Keratinocyte (primary cell): Measurements from ENCODE around the gene CPED1. TPM values are rescaled to one million over a fixed set of nuclear protein-coding genes. Genes with fewer than 3 reads are reported as not detected.

ENCODE experiments used
- DNase-seq: peaks from one replicate; pipeline ENCODE4 v3.0.0-alpha.2; 2011; ENCODE audit warnings: low read depth, missing footprints, low spot score
- FAIRE-seq: peaks from 2 replicates; lab custom pipeline; 2011; peaks lifted over from hg19 to GRCh38; lab: Jason Lieb, UNC
- H2AFZ ChIP-seq: 2 replicates; pipeline ENCODE4 v1.6.0; 2012; ENCODE audit warnings: low read length, control low read depth, inconsistent platforms; ENCODE audit not compliant: control insufficient read depth
- H3K27ac ChIP-seq: 2 replicates; pipeline ENCODE4 v1.5.1; 2011; ENCODE audit warnings: low read length; ENCODE audit not compliant: control insufficient read depth, insufficient read depth
- H3K27me3 ChIP-seq: 3 replicates; pipeline ENCODE4 v1.6.0; 2011; ENCODE audit warnings: low read length; ENCODE audit not compliant: control insufficient read depth, insufficient read depth; ENCODE audit errors: extremely low read depth
- H3K36me3 ChIP-seq, 2 experiments: 2 replicates in 1 of 2; 3 replicates in 1 of 2; pipeline ENCODE4 v1.5.1; 2011; ENCODE audit warnings: low read length in 2 of 2, mild to moderate bottlenecking in 1 of 2; ENCODE audit not compliant: control insufficient read depth in 2 of 2, insufficient read depth in 2 of 2; ENCODE audit errors: extremely low read depth in 1 of 2
- H3K4me1 ChIP-seq: 3 replicates; pipeline ENCODE4 v1.5.1; 2011; ENCODE audit warnings: low read length; ENCODE audit not compliant: control insufficient read depth, insufficient read depth; ENCODE audit errors: extremely low read depth
- H3K4me2 ChIP-seq: 3 replicates; pipeline ENCODE4 v1.6.0; 2011; ENCODE audit warnings: low read depth, low read length; ENCODE audit not compliant: control insufficient read depth, insufficient read depth; ENCODE audit errors: extremely low read depth
- H3K4me3 ChIP-seq, 3 experiments: fragments of 200-600 bp in 1 of 3; sonication (generic) in 1 of 3; 2 replicates in 2 of 3; 3 replicates in 1 of 3; pipeline ENCODE4 v1.5.1; 2011 to 2016; ENCODE audit warnings: low read length in 3 of 3, mild to moderate bottlenecking in 3 of 3, control low read depth in 2 of 3, inconsistent platforms in 1 of 3, low read depth in 1 of 3, mixed read lengths in 1 of 3, mixed run types in 1 of 3, moderate library complexity in 1 of 3; ENCODE audit not compliant: control insufficient read depth in 2 of 3, insufficient read depth in 2 of 3; ENCODE audit errors: extremely low read depth in 1 of 3
- H3K79me2 ChIP-seq: 2 replicates; pipeline ENCODE4 v1.6.0; 2012; ENCODE audit warnings: low read length; ENCODE audit not compliant: control insufficient read depth, insufficient read depth
- H3K9ac ChIP-seq: 3 replicates; pipeline ENCODE4 v1.6.0; 2011; ENCODE audit warnings: low read length; ENCODE audit not compliant: control insufficient read depth, insufficient read depth; ENCODE audit errors: extremely low read depth
- H3K9me1 ChIP-seq: 3 replicates; pipeline ENCODE4 v1.6.0; 2011; ENCODE audit warnings: low read length; ENCODE audit not compliant: control insufficient read depth, insufficient read depth; ENCODE audit errors: extremely low read depth
- H3K9me3 ChIP-seq: 2 replicates; pipeline ENCODE4 v1.5.1; 2012; ENCODE audit warnings: low read depth, low read length; ENCODE audit not compliant: control insufficient read depth
- H4K20me1 ChIP-seq: 3 replicates; pipeline ENCODE4 v1.6.0; 2011; ENCODE audit warnings: low read length; ENCODE audit not compliant: control insufficient read depth, insufficient read depth; ENCODE audit errors: extremely low read depth
- EZH2 ChIP-seq: IDR thresholded peaks from one replicate; pipeline ENCODE4 v1.6.1; 2012; ENCODE audit warnings: inconsistent platforms, mild to moderate bottlenecking, low read length, moderate library complexity
- dilution Hi-C: fragments of 300-500 bp; cut with MboI; formaldehyde crosslinking; loops from one replicate; pipeline ENCODE4 v1.7.0; 2020; ENCODE audit warnings: low sequenced_read_pairs; ENCODE audit not compliant: extremely low pct_ligation_motif_present
- polyA plus RNA-seq, 5 experiments: library from polyadenylated mRNA; depleted of rRNA in 3 of 5; stranded (reverse) in 3 of 5; stranded (forward) in 1 of 5; unstranded in 1 of 5; fragments of >200 nt; gene quantifications; 1 replicate in 1 of 5; 2 replicates in 3 of 5; 3 replicates in 1 of 5; pipeline versions ENCODE4 v1.2.1 to v1.2.3, GENCODE V29; 2011 to 2012; ENCODE audit warnings: missing spikeins in 2 of 5, low read depth in 1 of 5, low replicate concordance in 1 of 5
- TF ChIP-seq, protein P1 (sequence below), 3 experiments: IDR thresholded peaks in 1 of 3; conservative IDR thresholded peaks in 1 of 3; optimal IDR thresholded peaks in 1 of 3; 2 replicates in 2 of 3; 3 replicates in 1 of 3; pipeline versions ENCODE3 to v1.5.1; 2011; ENCODE audit warnings: low read length in 3 of 3, mild to moderate bottlenecking in 3 of 3, moderate library complexity in 2 of 3, control low read depth in 1 of 3, inconsistent platforms in 1 of 3; ENCODE audit not compliant: insufficient read depth in 2 of 3; ENCODE audit errors: extremely low read depth in 1 of 3

CPED1 gene
- polyA plus RNA-seq, 1 donor (not counting 4 experiments of a cell fraction or from before 2014, with no cell fraction given) = 0.62 TPM

DNA sequence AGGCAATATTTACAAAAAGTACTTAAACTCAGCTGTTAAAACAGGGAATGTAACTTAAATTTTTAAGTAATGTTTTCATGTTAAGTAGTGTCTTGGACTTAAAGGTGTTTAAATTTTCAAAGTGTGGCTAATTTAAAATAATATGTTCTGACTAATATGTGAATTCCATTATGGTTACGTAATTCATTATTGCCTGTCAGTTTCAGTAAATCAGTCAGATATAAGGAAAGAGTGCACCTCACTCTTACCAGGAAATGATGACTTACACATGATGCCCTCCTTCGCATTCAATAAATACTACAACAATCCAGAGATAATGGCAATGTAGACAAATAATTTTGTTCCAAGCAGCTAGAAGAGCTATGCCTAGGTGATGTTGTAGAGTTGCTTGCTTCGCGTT, 271.3 kb downstream of the CPED1 start:
- DNase-seq (no peak), FAIRE-seq (no peak)
- H3K79me2 ChIP-seq = no peaks in the 10 kb centered on the region
- no peaks in the 10 kb centered on the region for H4K20me1 ChIP-seq
- H3K9me3 ChIP-seq = no peaks in the 10 kb centered on the region
- no peaks in the 10 kb centered on the region for H3K4me1 ChIP-seq
- H2AFZ ChIP-seq = no peak overlapping the region
- H3K27ac ChIP-seq = no peak overlapping the region
- H3K36me3 ChIP-seq = no peaks in the 10 kb centered on the region
- H3K9ac ChIP-seq = no peak overlapping the region
- H3K4me3 ChIP-seq = no peak overlapping the region
- TF ChIP-seq, protein P1, sequence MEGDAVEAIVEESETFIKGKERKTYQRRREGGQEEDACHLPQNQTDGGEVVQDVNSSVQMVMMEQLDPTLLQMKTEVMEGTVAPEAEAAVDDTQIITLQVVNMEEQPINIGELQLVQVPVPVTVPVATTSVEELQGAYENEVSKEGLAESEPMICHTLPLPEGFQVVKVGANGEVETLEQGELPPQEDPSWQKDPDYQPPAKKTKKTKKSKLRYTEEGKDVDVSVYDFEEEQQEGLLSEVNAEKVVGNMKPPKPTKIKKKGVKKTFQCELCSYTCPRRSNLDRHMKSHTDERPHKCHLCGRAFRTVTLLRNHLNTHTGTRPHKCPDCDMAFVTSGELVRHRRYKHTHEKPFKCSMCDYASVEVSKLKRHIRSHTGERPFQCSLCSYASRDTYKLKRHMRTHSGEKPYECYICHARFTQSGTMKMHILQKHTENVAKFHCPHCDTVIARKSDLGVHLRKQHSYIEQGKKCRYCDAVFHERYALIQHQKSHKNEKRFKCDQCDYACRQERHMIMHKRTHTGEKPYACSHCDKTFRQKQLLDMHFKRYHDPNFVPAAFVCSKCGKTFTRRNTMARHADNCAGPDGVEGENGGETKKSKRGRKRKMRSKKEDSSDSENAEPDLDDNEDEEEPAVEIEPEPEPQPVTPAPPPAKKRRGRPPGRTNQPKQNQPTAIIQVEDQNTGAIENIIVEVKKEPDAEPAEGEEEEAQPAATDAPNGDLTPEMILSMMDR (optimal IDR thresholded peaks at IDR 0.05 in 1 of 3, IDR thresholded peaks at IDR 0.05 in 1 of 3, conservative IDR thresholded peaks at IDR 0.05 in 1 of 3; ENCODE audit: extremely low read depth in 1 of 3, insufficient read depth in 2 of 3, low read length in 3 of 3) = no peak
- no peak for TF ChIP-seq EZH2
- no peaks in the 10 kb centered on the region for H3K27me3 ChIP-seq
- H3K9me1 ChIP-seq = no peaks in the 10 kb centered on the region
- dilution Hi-C loops = no loop called here
- no peak overlapping the region for H3K4me2 ChIP-seq

DNA sequence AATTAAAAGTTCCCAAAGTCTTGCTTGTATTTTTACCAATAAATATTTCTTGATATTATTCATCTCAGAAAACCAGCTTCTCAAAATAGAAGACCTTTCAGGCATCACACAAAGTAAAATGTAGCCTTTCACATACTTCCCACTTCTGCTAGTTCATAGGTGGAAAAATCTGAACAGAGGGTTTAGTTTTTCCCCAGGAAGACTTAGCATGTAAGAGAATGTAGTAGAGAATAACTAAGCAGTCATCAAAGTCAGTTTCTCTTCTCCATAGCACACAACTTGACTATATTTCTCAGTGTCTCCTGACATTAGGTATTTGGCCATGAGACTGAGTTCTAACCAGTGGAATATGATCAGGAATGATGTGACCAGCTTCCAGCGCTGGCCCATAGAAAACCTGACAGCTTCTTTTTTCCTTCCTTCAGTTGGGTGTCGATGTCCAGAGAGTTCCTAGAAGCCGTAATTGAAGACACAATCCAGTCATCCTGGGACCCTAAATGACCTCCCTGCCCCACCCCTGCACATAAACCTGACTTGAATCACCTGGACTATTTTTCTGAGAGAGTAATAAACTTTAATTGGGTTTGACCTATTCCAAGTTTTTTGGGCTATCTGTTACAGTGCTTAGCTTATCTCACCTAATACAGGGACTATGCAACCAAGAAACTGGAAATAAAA, 272.8 kb downstream of the CPED1 start:
- Histone ChIP-seq H2AFZ (no peak overlapping the region), H3K27me3 (no peaks in the 10 kb centered on the region), H3K4me2 (no peak overlapping the region), H3K9ac (no peak overlapping the region), H3K79me2 (no peaks in the 10 kb centered on the region), H3K4me1 (no peaks in the 10 kb centered on the region), H3K4me3 (no peak overlapping the region), H3K9me1 (no peaks in the 10 kb centered on the region), H3K9me3 (no peaks in the 10 kb centered on the region), H3K27ac (no peak overlapping the region), H3K36me3 (no peaks in the 10 kb centered on the region), H4K20me1 (no peaks in the 10 kb centered on the region)
- TF ChIP-seq, protein P1 (optimal IDR thresholded peaks at IDR 0.05 in 1 of 3, IDR thresholded peaks at IDR 0.05 in 1 of 3, conservative IDR thresholded peaks at IDR 0.05 in 1 of 3; ENCODE audit: extremely low read depth in 1 of 3, insufficient read depth in 2 of 3, low read length in 3 of 3) = no peak
- no peak for TF ChIP-seq EZH2
- no peak for FAIRE-seq
- dilution Hi-C loops = no loop called here
- no peak for DNase-seq
